Stomach (tissue), 4 donors: ENCODE results near the gene USP17L24.
"Not testable (repeated sequence)": the region's sequence is repeated elsewhere in the genome, so short reads cannot be mapped to it uniquely, and the experiment has no call there.

Source experiments
- CTCF ChIP-seq, 7 experiments: fragments of 450-650 bp in 4 of 7; fragments of 200-600 bp in 3 of 7; sonication (generic) in 3 of 7; IDR thresholded peaks; one replicate each; pipeline ENCODE4 v1.5.1; 2016 to 2019; ENCODE audit warnings: antibody characterized with exemption in 7 of 7, control low read depth in 2 of 7, mild to moderate bottlenecking in 1 of 7
- POLR2A ChIP-seq, 4 donors: fragments of 450-650 bp; IDR thresholded peaks; one replicate each; pipeline ENCODE4 v1.6.1; 2016; ENCODE audit warnings: antibody characterized with exemption in 4 of 4, control low read depth in 2 of 4, mild to moderate bottlenecking in 1 of 4, moderate library complexity in 1 of 4
- POLR2AphosphoS5 ChIP-seq, 3 donors: sonication (generic); formaldehyde crosslinking; IDR thresholded peaks; one replicate each; pipeline ENCODE4 v1.6.1; 2016; ENCODE audit warnings: antibody characterized with exemption in 3 of 3

GRCh38 chr4:9353338-9353737 is 28.4 kb downstream of the USP17L24 start, which contains the start of gene USP17L29:
- not testable (repeated sequence) for TF ChIP-seq POLR2A, CTCF, POLR2AphosphoS5 (IDR thresholded peaks at IDR 0.05)
